ENCODE measurements around the gene CGNL1. TPM values are rescaled to one million over a fixed set of nuclear protein-coding genes. Genes with fewer than 3 reads are reported as not detected.

CGNL1 gene
- total RNA-seq, 1 donor from 2014 or later = 31.9 TPM

DNA sequence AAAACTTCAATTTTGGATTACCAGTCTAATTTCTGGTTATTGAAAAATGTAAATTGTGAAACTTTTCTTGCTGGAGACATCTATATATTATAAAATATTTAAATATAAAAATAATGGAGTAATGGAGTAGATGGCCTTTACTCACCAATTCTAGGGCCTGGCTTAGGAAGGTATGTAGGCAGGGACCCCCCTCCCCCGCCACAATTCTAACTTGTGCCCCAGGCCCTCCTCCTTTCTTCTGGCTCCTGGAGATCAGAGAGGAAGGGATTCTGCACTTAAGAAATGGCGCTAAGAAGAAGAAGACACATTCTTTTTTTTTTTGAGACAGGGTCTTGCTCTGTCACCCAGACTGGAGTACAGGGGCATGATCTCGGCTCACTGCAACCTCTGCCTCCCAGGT is 49.5 kb downstream of the CGNL1 start:
- DNase-seq = no peak
- no peak overlapping the region for H3K27ac ChIP-seq (replicated peaks)
- no peaks in the 10 kb centered on the region for H3K27me3 ChIP-seq (ENCODE audit: low read depth)
- no peak overlapping the region for H3K4me3 ChIP-seq
- intact Hi-C loops (cut with micrococcal nuclease) = no loop called here
- H3K36me3 ChIP-seq = no peaks in the 10 kb centered on the region
- H3K4me1 ChIP-seq = peaks cover 29% of the 10 kb centered on the region
- no peaks in the 10 kb centered on the region for H3K9me3 ChIP-seq (replicated peaks)
- TF ChIP-seq, protein P1, sequence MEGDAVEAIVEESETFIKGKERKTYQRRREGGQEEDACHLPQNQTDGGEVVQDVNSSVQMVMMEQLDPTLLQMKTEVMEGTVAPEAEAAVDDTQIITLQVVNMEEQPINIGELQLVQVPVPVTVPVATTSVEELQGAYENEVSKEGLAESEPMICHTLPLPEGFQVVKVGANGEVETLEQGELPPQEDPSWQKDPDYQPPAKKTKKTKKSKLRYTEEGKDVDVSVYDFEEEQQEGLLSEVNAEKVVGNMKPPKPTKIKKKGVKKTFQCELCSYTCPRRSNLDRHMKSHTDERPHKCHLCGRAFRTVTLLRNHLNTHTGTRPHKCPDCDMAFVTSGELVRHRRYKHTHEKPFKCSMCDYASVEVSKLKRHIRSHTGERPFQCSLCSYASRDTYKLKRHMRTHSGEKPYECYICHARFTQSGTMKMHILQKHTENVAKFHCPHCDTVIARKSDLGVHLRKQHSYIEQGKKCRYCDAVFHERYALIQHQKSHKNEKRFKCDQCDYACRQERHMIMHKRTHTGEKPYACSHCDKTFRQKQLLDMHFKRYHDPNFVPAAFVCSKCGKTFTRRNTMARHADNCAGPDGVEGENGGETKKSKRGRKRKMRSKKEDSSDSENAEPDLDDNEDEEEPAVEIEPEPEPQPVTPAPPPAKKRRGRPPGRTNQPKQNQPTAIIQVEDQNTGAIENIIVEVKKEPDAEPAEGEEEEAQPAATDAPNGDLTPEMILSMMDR (IDR thresholded peaks at IDR 0.05; ENCODE audit: borderline replicate concordance) = no peak

DNA sequence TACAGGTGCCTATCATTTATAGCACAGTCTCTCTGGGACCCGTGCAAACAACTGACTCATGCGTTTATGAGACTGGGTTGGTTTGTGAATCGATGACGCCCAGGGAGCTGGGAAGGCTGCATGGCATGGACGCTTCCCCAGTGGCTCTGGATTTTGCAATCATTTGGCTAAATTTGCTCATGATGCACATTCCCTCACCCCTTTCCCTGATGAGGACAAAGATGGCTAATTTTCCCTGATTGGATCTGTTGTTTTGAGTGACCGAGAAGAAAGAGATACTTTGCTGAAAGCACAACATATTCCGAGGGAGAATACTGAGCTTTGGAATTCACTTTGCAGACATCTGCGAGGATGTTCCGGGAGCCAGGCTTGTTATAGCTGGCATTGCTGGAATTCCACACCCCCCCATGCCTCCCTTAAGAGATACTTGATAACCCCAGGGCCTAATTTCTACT is 51.1 kb downstream of the CGNL1 start:
- H3K27ac ChIP-seq (replicated peaks) = peak overlapping the region; percentile 54
- no peak for DNase-seq
- peaks cover 10% of the 10 kb centered on the region for H3K27me3 ChIP-seq (ENCODE audit: low read depth)
- H3K4me3 ChIP-seq = no peak overlapping the region
- peaks cover 36% of the 10 kb centered on the region for H3K4me1 ChIP-seq
- no peaks in the 10 kb centered on the region for H3K36me3 ChIP-seq
- no peaks in the 10 kb centered on the region for H3K9me3 ChIP-seq (replicated peaks)
- TF ChIP-seq, protein P1 (IDR thresholded peaks at IDR 0.05; ENCODE audit: borderline replicate concordance) = no peak
- intact Hi-C loops (cut with micrococcal nuclease) = no loop called here

DNA sequence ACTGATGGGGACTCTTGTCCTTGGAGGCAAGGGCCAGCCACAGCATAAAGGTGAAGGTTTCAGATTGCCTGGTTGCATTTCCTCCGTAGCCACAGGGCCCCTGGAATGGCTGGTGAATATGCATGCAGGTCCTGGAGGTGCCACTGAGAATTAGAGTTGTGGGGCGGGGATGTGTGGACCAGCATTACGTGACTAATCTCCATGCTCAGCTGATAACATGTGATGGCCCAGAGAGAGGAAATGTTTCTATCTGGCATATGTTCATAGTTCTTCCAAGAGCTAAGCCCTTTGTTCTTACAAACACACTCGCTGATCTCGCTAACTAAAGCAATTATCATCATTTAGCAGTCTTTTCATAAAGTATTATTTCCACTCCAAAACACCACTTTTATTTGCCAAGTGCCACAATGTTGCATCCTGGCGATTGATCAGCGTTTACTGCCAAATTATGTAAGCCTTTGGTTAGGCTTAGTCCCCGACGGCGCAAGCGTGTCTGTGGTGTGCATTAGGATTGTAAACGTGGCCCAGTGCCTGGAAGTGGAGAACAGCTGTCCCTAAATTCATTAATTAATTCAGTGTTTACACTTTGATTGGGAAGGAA is 55.9 kb downstream of the CGNL1 start:
- H3K4me1 ChIP-seq = peaks cover 27% of the 10 kb centered on the region
- no peaks in the 10 kb centered on the region for H3K9me3 ChIP-seq (replicated peaks)
- no peaks in the 10 kb centered on the region for H3K36me3 ChIP-seq
- DNase-seq = no peak
- intact Hi-C loops (cut with micrococcal nuclease) = no loop called here
- H3K27me3 ChIP-seq (ENCODE audit: low read depth) = peaks cover 16% of the 10 kb centered on the region
- H3K27ac ChIP-seq (replicated peaks) = peak overlapping the region; percentile 50
- TF ChIP-seq, protein P1 (IDR thresholded peaks at IDR 0.05; ENCODE audit: borderline replicate concordance) = no peak
- no peak overlapping the region for H3K4me3 ChIP-seq

DNA sequence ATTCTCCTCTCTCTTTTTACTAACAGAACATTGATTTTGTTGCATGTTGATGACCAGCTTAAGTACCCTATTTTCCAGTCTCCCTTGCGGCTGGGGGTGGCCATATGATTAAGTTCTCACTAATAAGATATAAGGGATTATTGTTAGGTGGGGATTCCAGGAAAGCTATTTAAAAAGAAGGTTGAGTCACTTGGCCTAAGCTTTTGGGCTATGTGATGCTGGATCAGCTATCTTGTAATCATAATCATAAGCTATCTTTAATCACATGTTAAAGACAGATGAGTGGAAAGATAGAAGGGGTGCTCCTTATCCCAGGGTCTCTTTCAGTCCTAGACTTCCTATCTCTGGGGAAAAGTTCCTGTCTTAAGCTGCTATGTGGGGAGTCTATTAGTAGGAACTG is 59.9 kb downstream of the CGNL1 start:
- Histone ChIP-seq H3K9me3 (replicated peaks) (no peaks in the 10 kb centered on the region), H3K4me1 (peaks cover 16% of the 10 kb centered on the region), H3K36me3 (no peaks in the 10 kb centered on the region), H3K27ac (replicated peaks) (no peak overlapping the region), H3K4me3 (no peak overlapping the region), H3K27me3 (ENCODE audit: low read depth) (peaks cover 14% of the 10 kb centered on the region)
- TF ChIP-seq, protein P1 (IDR thresholded peaks at IDR 0.05; ENCODE audit: borderline replicate concordance) = no peak
- intact Hi-C loops (cut with micrococcal nuclease) = no loop called here
- DNase-seq = no peak

DNA sequence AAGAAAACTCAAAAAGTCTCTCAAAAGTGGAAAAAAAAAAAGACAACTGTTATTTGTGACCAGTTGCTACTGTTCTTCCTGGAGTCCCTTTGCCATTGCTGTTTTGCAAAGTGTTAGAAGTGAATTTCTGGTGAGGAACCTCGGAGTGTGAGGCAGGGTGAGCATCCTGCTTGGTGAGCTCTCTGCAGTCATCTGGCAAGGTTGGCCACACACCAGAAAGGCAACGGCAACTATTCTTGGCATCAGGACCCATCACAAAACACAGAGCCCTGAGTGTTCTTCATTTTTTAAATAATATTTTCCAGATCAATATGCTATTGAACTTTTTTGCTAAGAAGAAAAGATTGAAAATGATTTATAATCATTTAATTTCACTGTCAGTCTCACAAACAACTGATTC is 60.7 kb downstream of the CGNL1 start:
- intact Hi-C loops (cut with micrococcal nuclease) = no loop called here
- Histone ChIP-seq H3K4me1 (peaks cover 15% of the 10 kb centered on the region), H3K4me3 (no peak overlapping the region), H3K27ac (replicated peaks) (no peak overlapping the region), H3K9me3 (replicated peaks) (no peaks in the 10 kb centered on the region), H3K27me3 (ENCODE audit: low read depth) (peaks cover 11% of the 10 kb centered on the region), H3K36me3 (no peaks in the 10 kb centered on the region)
- TF ChIP-seq, protein P1 (IDR thresholded peaks at IDR 0.05; ENCODE audit: borderline replicate concordance) = no peak
- DNase-seq = no peak
